ENCODE results near the gene GPR137. TPM values are rescaled to one million over a fixed set of nuclear protein-coding genes. Genes with fewer than 3 reads are reported as not detected.

The GPR137 gene
- total and polyA plus RNA-seq, 10 of the 15 experiments (the other 5 are each of a cell fraction or from before 2014, with no cell fraction given), result 0.37 to 29.2 (median 13.8) TPM

DNA sequence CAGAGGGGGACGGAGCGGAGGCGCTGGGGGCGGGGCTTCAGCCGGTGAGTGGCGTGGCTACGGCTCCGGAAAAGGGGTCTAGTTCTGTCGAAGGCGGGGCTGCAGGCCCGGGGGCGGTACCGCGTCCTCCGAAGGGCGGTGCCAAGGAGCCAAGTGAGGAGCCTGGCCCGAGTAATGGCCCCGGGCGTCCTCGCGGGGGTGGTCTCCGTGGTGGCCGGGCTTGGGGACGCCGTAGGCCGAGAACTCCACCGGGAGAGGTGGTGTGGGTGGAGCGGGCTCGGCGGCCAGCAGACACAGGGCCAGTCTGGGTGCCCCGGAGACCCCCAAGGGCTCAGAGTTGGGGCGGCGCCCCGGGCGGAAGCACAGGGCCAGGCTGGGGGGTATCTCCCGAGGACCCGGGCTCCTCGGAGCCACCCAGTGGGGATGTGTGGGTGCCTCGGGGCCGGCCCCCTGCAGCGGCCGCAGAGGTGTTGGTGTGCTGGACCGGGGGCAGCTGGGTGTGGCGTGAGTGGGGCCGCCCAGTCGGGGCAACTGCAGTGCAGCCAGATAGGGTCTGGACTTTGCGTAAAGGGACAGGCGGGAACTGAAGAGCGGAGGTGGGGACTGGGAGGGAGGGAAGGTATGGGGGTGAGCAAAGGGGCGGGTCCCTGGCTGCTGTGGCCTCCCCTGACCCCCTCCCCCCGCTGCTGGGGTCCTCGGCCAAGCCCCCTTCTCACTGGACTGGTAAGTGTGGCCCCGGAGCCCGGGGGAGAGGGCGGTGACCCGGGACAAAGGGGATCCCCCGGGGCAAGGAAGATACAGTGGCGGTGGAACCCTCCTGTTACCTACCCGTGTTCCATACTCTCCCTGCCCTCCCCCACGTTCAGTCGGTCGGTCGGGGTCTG, 43.9 kb upstream of the GPR137 start (continued):
- TF ChIP-seq TCF3 (IDR thresholded peaks at IDR 0.05; ENCODE audit: borderline replicate concordance, insufficient read depth, low read depth, low read length) (no peak), TAF1 (IDR thresholded peaks at IDR 0.05; ENCODE audit: borderline replicate concordance, low read depth, low read length) (peak; percentile 64; the same call in 1 of the 2 replicates), SIN3A (IDR thresholded peaks at IDR 0.05; ENCODE audit: low read depth, low read length) (peak; percentile 20; the same call in 1 of the 2 replicates), GATAD2B (conservative IDR thresholded peaks at IDR 0.05; ENCODE audit: low read depth) (peak; percentile 91; the same call in 1 of the 2 replicates), ESRRA (IDR thresholded peaks at IDR 0.05; ENCODE audit: low read length) (no peak), CBFB (IDR thresholded peaks at IDR 0.05; ENCODE audit: low read depth) (no peak), ZBED1 (IDR thresholded peaks at IDR 0.05; ENCODE audit: borderline replicate concordance) (no peak), POLR2A (IDR thresholded peaks at IDR 0.05; ENCODE audit: low read depth, low read length) (peak; percentile 70), BCL11A (IDR thresholded peaks at IDR 0.05; ENCODE audit: low read depth, low read length) (0 out of 2 replicates have a peak, but pooled peaks have one; percentile 2), HDGF (IDR thresholded peaks at IDR 0.05) (peak; percentile 9; the same call in 1 of the 2 replicates), KAT2A (conservative IDR thresholded peaks at IDR 0.05; ENCODE audit: control insufficient read depth, low read depth, low read length) (no peak), PAX5 (IDR thresholded peaks at IDR 0.05; ENCODE audit: borderline replicate concordance, low read depth, low read length) (no peak), POU2F2 (IDR thresholded peaks at IDR 0.05; ENCODE audit: borderline replicate concordance, low read depth, low read length) (peak; percentile 43; the same call in 1 of the 3 replicates), IKZF1 (conservative IDR thresholded peaks at IDR 0.05) (peak; percentile 45), IRF4 (IDR thresholded peaks at IDR 0.05; ENCODE audit: low read depth, low read length) (no peak), SRF (IDR thresholded peaks at IDR 0.05; ENCODE audit: low read depth in 2 of 2, low read length in 2 of 2) (no peak; a peak in 1 of 4 replicates), EZH2 (IDR thresholded peaks at IDR 0.05; ENCODE audit: borderline replicate concordance, control insufficient read depth, low read depth, low read length) (no peak), JUND (IDR thresholded peaks at IDR 0.05; ENCODE audit: low read depth, low read length) (no peak), KLF5 (IDR thresholded peaks at IDR 0.05; ENCODE audit: partially characterized antibody) (peak; percentile 22)
- TF ChIP-seq, protein P1, sequence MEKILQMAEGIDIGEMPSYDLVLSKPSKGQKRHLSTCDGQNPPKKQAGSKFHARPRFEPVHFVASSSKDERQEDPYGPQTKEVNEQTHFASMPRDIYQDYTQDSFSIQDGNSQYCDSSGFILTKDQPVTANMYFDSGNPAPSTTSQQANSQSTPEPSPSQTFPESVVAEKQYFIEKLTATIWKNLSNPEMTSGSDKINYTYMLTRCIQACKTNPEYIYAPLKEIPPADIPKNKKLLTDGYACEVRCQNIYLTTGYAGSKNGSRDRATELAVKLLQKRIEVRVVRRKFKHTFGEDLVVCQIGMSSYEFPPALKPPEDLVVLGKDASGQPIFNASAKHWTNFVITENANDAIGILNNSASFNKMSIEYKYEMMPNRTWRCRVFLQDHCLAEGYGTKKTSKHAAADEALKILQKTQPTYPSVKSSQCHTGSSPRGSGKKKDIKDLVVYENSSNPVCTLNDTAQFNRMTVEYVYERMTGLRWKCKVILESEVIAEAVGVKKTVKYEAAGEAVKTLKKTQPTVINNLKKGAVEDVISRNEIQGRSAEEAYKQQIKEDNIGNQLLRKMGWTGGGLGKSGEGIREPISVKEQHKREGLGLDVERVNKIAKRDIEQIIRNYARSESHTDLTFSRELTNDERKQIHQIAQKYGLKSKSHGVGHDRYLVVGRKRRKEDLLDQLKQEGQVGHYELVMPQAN (conservative IDR thresholded peaks at IDR 0.05), result peak; percentile 70; the same call in 1 of the 2 replicates
- TF ChIP-seq, protein P2, sequence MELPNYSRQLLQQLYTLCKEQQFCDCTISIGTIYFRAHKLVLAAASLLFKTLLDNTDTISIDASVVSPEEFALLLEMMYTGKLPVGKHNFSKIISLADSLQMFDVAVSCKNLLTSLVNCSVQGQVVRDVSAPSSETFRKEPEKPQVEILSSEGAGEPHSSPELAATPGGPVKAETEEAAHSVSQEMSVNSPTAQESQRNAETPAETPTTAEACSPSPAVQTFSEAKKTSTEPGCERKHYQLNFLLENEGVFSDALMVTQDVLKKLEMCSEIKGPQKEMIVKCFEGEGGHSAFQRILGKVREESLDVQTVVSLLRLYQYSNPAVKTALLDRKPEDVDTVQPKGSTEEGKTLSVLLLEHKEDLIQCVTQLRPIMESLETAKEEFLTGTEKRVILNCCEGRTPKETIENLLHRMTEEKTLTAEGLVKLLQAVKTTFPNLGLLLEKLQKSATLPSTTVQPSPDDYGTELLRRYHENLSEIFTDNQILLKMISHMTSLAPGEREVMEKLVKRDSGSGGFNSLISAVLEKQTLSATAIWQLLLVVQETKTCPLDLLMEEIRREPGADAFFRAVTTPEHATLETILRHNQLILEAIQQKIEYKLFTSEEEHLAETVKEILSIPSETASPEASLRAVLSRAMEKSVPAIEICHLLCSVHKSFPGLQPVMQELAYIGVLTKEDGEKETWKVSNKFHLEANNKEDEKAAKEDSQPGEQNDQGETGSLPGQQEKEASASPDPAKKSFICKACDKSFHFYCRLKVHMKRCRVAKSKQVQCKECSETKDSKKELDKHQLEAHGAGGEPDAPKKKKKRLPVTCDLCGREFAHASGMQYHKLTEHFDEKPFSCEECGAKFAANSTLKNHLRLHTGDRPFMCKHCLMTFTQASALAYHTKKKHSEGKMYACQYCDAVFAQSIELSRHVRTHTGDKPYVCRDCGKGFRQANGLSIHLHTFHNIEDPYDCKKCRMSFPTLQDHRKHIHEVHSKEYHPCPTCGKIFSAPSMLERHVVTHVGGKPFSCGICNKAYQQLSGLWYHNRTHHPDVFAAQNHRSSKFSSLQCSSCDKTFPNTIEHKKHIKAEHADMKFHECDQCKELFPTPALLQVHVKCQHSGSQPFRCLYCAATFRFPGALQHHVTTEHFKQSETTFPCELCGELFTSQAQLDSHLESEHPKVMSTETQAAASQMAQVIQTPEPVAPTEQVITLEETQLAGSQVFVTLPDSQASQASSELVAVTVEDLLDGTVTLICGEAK (IDR thresholded peaks at IDR 0.05; ENCODE audit: borderline replicate concordance), result peak; percentile 52; the same call in 1 of the 2 replicates
